GM19395 (cell line): Measurements from ENCODE around the gene CARMIL1.

ENCODE experiments used
- ATAC-seq: cut with Tn5 transposase; IDR thresholded peaks from one replicate; pipeline ENCODE4 v1.9.1; 2021; ENCODE audit warnings: mild to moderate bottlenecking, moderate library complexity; ENCODE audit not compliant: unreplicated experiment

The CARMIL1 gene

GRCh38 chr6:25637960-25638434 lies 358.8 kb downstream of the CARMIL1 start:
- ATAC-seq = no peak

DNA sequence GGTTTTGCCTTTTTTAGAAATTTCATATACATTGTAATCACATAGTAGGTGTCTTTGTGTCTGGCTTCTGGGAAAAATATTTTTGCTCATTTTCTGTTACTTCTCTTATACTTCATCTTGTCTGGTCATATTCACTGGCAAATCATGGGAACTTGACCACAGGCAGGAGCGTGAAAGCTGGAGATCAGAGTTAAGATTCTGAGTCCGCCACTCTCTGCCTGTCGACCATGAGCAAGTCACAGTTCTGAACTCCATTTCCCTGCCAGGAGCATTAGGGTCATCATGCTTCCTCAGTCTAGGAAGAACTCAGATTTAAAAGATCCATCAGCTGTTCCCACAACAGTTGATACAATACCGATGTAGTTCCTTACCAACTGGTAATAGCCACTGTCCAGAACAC lies 360.5 kb downstream of the CARMIL1 start:
- ATAC-seq = no peak

GRCh38 chr6:25640446-25640845 lies 361.3 kb downstream of the CARMIL1 start:
- ATAC-seq = no peak

DNA sequence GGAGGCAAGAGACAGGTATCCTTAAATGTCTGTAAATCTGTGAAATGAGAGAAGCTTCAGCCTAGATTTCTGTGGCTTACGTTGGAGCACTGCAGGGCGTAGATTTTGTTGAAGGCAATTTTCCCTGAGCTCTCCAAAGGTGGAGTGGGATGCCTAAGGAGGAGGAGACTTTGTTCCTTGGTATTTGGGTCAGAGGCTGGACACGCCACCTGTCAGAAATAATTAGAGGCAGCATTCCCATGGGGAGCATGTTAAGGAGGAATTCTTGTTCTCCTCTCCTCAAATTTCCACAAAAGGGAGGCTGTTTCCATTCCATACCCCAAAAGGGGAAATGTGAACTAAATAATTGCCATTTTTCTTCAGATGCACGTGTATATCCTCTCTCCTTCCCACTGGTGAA lies 361.7 kb downstream of the CARMIL1 start:
- ATAC-seq = no peak

DNA sequence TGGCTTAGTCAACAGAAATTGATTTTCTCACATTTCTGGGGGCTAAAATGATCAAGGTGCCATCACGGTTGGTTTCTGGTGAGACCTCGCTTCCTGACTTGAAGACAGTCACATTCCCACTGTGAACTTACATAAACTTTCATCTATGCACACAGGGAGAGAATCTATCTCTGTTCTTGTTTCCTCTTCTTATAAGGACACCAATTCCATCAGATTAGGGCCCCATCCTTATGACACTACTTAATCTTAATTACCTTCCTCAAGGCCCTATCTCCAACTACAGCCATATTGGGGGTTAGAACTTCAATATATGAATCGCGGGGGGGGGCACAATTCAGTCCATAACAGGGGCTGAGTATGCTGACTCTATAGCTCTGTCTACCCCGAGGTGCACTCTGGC lies 362.2 kb downstream of the CARMIL1 start:
- ATAC-seq = no peak

- ATAC-seq = no peak
Observed at GRCh38 chr6:25641940-25642666, 362.9 kb downstream of the CARMIL1 start.

GRCh38 chr6:25642667-25643328 lies 363.6 kb downstream of the CARMIL1 start:
- ATAC-seq = no peak

- no peak for ATAC-seq
Observed at GRCh38 chr6:25645916-25646315, 366.7 kb downstream of the CARMIL1 start.

GRCh38 chr6:25649611-25650010 lies 370.4 kb downstream of the CARMIL1 start:
- ATAC-seq = no peak

GRCh38 chr6:25652007-25652515 lies 372.9 kb downstream of the CARMIL1 start, which contains the start of gene SCGN:
TSS of gene SCGN (plus strand) at chr6:25652215. CDS start at chr6:25652404, 189 bp downstream.
- no peak for ATAC-seq

DNA sequence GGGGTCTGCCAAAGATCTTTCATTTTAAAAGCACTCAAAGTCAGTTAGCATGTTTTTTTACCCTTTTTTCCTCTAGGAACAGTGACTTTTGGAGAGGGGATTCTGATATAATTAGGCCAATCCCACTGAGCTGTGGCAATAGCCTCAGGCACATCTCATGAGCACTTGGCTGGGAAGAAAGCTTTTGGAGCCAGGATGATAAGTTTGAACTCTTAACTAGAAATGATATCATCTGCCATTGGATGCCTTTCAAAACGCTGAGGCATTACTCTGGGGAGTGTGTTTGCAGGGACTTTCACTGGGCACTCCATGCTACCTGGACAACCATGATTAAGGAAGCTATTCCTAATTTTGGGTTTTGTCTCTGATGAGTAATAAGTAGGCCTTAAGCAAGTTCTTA lies 376.5 kb downstream of the CARMIL1 start:
- no peak for ATAC-seq

GRCh38 chr6:25659633-25660368 lies 380.6 kb downstream of the CARMIL1 start:
- no peak for ATAC-seq

DNA sequence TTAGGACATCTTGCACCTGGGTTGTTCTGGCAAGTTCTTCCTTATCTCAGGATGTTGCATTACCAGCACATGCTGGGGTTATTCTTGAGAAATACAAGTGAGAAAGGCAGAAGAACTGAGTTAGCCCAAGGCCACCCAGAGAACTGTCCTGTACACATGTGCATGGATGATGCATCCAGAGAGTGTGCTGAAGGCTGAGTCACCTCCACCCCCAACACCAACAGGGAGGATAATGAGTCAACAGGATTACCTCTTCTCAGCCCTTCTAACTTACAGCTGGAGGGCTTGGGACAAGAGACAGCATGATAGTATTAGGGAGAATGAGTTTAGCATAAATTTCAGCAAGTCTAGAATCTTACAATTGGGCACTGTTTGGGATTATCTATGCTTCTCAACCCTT lies 381.3 kb downstream of the CARMIL1 start:
- no peak for ATAC-seq

DNA sequence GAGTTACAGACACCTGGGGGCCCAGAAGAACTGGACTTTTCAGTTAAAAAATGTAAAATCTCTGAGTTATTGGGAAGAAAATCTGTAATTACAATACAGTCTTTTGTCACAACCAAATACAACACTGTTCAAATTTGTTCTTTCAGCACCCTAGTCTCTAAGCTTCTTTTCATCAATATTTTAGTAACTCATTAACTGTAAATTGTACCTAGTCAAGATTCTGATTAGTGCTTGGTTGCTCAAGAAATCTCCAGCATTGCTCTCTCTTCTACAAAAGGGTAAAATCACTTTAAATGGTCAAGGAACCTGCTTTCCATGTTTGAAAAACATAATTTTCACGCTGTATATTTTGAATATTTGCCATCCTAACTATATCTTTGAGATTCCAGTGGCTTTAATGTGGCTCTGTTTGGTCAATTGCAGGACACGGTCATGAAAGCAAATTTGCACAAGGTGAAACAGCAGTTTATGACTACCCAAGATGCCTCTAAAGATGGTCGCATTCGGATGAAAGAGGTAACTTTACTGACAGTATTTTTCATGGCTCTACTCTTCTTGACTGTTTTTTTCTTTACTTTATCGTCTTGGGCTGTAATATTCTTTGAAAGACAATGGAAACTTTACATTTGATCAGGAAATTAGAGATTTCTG lies 382.1 kb downstream of the CARMIL1 start:
- no peak for ATAC-seq

DNA sequence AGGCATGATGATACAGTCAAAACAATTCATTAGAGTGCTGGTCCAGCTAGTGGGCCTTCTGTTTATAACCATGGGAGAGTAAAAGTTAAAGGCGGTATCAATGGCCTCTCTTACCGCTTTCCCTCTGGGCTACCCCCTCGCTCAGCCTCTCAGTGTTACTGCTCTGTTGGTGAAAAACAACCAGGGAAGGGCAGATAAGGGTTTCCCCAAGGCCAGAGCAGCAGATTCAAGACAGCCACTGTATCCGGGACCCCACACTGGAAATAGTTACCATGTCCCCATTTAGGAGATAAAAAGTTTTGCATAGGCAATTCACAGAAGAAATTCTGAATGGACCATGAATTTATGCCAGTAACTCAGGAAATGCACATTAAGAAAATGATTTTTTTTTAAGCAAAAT lies 386.3 kb downstream of the CARMIL1 start:
- ATAC-seq = no peak

- ATAC-seq = no peak
Observed at GRCh38 chr6:25669413-25669812, 390.2 kb downstream of the CARMIL1 start.
